Measurements from ENCODE around the gene CNOT9.

DNA sequence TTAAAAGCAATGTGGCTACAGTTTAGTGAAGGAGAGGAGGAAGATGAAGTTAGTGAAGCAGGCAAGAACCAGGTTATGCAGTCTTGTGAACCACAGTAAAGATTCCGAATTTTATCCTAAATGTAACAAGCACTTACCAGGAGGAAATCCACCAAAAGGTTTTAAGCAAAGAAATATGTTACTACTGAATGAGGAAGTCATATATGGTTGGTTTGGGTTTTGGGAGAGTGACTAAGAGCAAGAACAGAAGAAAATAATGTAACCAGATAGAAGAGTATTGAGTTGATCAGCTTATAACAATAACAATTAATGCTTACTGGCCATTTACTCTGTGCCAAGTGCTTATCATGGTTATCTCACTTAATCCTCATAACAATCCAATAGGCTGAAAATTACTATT, 2.3 kb upstream of the CNOT9 start:
- no peak for TF ChIP-seq POLR2AphosphoS5 (IDR thresholded peaks at IDR 0.05)
- TF ChIP-seq, protein P1, sequence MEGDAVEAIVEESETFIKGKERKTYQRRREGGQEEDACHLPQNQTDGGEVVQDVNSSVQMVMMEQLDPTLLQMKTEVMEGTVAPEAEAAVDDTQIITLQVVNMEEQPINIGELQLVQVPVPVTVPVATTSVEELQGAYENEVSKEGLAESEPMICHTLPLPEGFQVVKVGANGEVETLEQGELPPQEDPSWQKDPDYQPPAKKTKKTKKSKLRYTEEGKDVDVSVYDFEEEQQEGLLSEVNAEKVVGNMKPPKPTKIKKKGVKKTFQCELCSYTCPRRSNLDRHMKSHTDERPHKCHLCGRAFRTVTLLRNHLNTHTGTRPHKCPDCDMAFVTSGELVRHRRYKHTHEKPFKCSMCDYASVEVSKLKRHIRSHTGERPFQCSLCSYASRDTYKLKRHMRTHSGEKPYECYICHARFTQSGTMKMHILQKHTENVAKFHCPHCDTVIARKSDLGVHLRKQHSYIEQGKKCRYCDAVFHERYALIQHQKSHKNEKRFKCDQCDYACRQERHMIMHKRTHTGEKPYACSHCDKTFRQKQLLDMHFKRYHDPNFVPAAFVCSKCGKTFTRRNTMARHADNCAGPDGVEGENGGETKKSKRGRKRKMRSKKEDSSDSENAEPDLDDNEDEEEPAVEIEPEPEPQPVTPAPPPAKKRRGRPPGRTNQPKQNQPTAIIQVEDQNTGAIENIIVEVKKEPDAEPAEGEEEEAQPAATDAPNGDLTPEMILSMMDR (IDR thresholded peaks at IDR 0.05) = no peak
- TF ChIP-seq POLR2A (IDR thresholded peaks at IDR 0.05) = no peak
- no peak for TF ChIP-seq EP300 (IDR thresholded peaks at IDR 0.05)

All from gastroesophageal sphincter (tissue), 3 donors.